Tibial artery (tissue), 4 donors: ENCODE measurements around the gene BCAN.

Source experiments
- DNase-seq, 2 donors: peaks; one replicate each; pipeline ENCODE4 v3.0.0-alpha.2; 2019
- H3K27ac ChIP-seq, 2 donors: fragments of 200-600 bp; sonication (generic) in 1 of 2; 1 replicate in 1 of 2; 2 replicates in 1 of 2; pipeline ENCODE4 v1.5.1; 2018 to 2019; ENCODE audit warnings: mild to moderate bottlenecking in 1 of 2
- H3K27me3 ChIP-seq, 2 donors: fragments of 200-600 bp; sonication (generic) in 1 of 2; one replicate each; pipeline versions ENCODE4 v1.5.1 to v1.6.0; 2016 to 2019
- H3K36me3 ChIP-seq, 3 donors: fragments of 200-600 bp; sonication (generic) in 2 of 3; one replicate each; pipeline ENCODE4 v1.5.1; 2016 to 2019; ENCODE audit warnings: mild to moderate bottlenecking in 2 of 3
- H3K4me1 ChIP-seq, 4 donors: fragments of 200-600 bp; sonication (generic) in 2 of 4; 1 replicate in 3 of 4; 2 replicates in 1 of 4; pipeline ENCODE4 v1.5.1; 2016 to 2019
- H3K4me3 ChIP-seq, 2 donors: fragments of 200-600 bp; sonication (generic) in 1 of 2; 1 replicate in 1 of 2; 2 replicates in 1 of 2; pipeline ENCODE4 v1.5.1; 2018 to 2019; ENCODE audit warnings: mild to moderate bottlenecking in 2 of 2
- H3K9me3 ChIP-seq, 3 donors: fragments of 200-600 bp; sonication (generic) in 1 of 3; one replicate each; pipeline ENCODE4 v1.5.1; 2016 to 2019
- CTCF ChIP-seq, 2 experiments: fragments of 200-600 bp in 1 of 2; fragments of 450-650 bp in 1 of 2; IDR thresholded peaks; one replicate each; pipeline ENCODE4 v1.5.1; 2017 to 2019; ENCODE audit warnings: antibody characterized with exemption in 2 of 2, mild to moderate bottlenecking in 1 of 2, moderate library complexity in 1 of 2
- intact Hi-C: fragments of 100-400 bp; cut with DNase I; formaldehyde crosslinking; loops from one replicate; pipeline ENCODE4 v1.15.0; 2023; ENCODE audit warnings: low total_unique reads

BCAN gene

DNA sequence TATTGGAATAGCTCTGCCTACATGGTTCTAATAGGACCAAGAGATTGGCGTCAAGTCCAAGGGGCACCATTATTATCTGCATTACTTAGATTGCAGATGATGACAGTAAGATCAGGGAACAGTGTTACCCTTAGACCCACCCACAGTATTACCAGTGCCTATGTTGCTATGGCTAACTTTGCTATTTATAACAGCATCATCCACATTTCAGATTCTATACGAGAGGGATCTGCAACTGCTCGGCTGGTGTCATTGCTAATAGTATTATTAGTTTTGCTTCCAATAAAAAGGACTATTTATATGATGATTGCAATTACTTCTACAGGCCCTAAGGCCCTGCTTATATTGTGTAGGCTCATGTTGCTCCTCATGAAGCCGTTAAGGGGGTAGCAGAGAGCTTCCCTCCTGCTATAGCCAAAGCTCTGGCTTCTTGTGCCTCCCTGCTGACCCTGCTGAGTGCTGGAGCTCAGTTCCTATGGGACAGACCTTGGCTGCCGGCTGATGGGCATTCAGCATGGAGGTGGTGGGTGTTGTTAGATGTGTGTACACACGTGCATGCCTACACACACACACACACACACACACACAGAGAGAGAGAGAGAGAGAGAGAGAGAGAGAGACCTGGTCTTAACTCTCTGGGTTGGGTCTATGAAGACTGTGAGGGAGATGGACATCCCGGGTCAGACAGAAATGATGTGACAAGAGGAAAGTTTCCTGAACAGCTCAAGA, 1.3 kb downstream of the BCAN start:
- H3K27me3 ChIP-seq = peaks cover 3 to 97% of the 10 kb centered on the region in 2 donors
- no peak for TF ChIP-seq CTCF (IDR thresholded peaks at IDR 0.05)
- H3K27ac ChIP-seq = no peak overlapping the region
- peaks cover 0 to 20% (median 13%) of the 10 kb centered on the region in 4 donors for H3K4me1 ChIP-seq
- H3K4me3 ChIP-seq = no peak overlapping the region
- DNase-seq = no peak
- no peaks in the 10 kb centered on the region for H3K9me3 ChIP-seq
- H3K36me3 ChIP-seq = no peaks in the 10 kb centered on the region
- intact Hi-C loops = no loop called here

- no peak overlapping the region for H3K27ac ChIP-seq
- TF ChIP-seq CTCF (IDR thresholded peaks at IDR 0.05) = no peak
- H3K9me3 ChIP-seq = no peaks in the 10 kb centered on the region
- DNase-seq = no peak
- intact Hi-C loops = no loop called here
- no peaks in the 10 kb centered on the region for H3K36me3 ChIP-seq
- no peak overlapping the region for H3K4me3 ChIP-seq
- peaks cover 3 to 97% of the 10 kb centered on the region in 2 donors for H3K27me3 ChIP-seq
- peaks cover 0 to 20% (median 13%) of the 10 kb centered on the region in 4 donors for H3K4me1 ChIP-seq
Observed at GRCh38 chr1:156643778-156644092, 1.8 kb downstream of the BCAN start.

- intact Hi-C loops = no loop called here
Observed at GRCh38 chr1:156644146-156644545, 2.2 kb downstream of the BCAN start.

GRCh38 chr1:156644640-156645039, 2.7 kb downstream of the BCAN start:
- Histone ChIP-seq H3K4me1 (peaks cover 0 to 20% (median 13%) of the 10 kb centered on the region in 4 donors), H3K27ac (no peak overlapping the region), H3K4me3 (no peak overlapping the region), H3K36me3 (no peaks in the 10 kb centered on the region), H3K27me3 (peaks cover 3 to 94% of the 10 kb centered on the region in 2 donors), H3K9me3 (no peaks in the 10 kb centered on the region)
- intact Hi-C loops = no loop called here
- no peak for TF ChIP-seq CTCF (IDR thresholded peaks at IDR 0.05)
- no peak for DNase-seq

More at GRCh38 chr1:156644146-156644545, 2.2 kb downstream of the BCAN start:
- Histone ChIP-seq H3K9me3 (no peaks in the 10 kb centered on the region), H3K27ac (no peak overlapping the region), H3K4me1 (peaks cover 0 to 20% (median 13%) of the 10 kb centered on the region in 4 donors), H3K27me3 (peaks cover 3 to 97% of the 10 kb centered on the region in 2 donors), H3K36me3 (no peaks in the 10 kb centered on the region), H3K4me3 (no peak overlapping the region)
- no peak for TF ChIP-seq CTCF (IDR thresholded peaks at IDR 0.05)
- DNase-seq = no peak

GRCh38 chr1:156645056-156645455, 3.1 kb downstream of the BCAN start:
- intact Hi-C loops = no loop called here
- H3K9me3 ChIP-seq = no peaks in the 10 kb centered on the region
- H3K4me1 ChIP-seq = peaks cover 0 to 20% (median 13%) of the 10 kb centered on the region in 4 donors
- no peak overlapping the region for H3K4me3 ChIP-seq
- peaks cover 3 to 94% of the 10 kb centered on the region in 2 donors for H3K27me3 ChIP-seq
- H3K36me3 ChIP-seq = no peaks in the 10 kb centered on the region
- TF ChIP-seq CTCF (IDR thresholded peaks at IDR 0.05) = no peak
- H3K27ac ChIP-seq = no peak overlapping the region
- DNase-seq = no peak
